ENCODE results near the gene HOXB9.

HOXB9 gene

DNA sequence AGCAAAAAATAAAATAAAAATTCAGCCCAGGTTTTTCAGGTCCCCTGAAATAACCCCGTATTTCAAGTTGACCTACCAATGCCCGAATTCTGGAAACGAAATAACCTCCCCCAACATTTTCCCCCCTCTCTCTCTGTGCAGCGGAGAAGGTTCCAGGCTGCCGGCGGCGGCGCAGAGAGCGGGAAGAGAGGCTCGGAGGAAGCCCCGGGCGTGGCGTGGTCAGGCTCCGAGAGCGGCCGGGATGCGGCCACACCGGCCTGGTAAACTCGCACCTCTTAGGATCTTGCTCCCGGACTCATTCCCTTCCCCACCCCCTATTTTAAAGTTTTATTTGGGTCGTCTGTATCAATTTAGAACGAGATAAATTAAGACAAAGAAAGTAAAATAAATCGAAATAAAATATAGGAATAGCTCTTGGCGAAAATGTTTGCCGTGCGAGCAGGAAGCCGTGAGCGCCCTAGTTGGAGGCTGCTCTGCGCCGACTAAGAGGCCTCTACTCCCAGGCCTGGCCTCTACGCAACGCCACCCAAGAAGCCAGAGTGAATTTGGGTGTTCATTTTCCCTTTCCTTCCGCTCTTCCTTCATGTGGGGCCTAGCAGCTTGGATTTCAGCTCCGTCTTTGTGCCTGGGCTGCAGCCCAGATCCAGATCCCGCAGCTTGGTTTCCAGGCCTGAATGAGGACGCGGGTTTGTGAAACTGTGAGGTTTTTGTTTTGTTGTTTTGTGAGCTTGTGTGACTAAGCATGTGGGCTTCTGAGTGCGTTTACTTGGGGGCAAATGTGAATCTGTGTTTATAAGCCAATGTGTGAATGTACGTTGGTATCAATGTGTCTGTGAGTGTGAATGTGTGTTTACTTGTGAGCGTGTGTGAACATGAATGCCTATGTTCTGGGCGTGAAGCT lies 19.9 kb downstream of the HOXB9 start:
- H4K20me1 ChIP-seq (ENCODE audit: insufficient read depth, low read length): no peaks in the 10 kb centered on the region
- H3K27ac ChIP-seq (ENCODE audit: low read length): no peak overlapping the region
- no peak for ATAC-seq (ENCODE audit: insufficient read depth, low read depth)
- no peak for DNase-seq
- H3K9ac ChIP-seq (ENCODE audit: low read depth, low read length): no peak overlapping the region
- H2AFZ ChIP-seq (ENCODE audit: low read depth, low read length): no peak overlapping the region
- no peaks in the 10 kb centered on the region for H3K9me3 ChIP-seq (ENCODE audit: insufficient read depth, low read length, severe bottlenecking)
- H3K27me3 ChIP-seq (ENCODE audit: insufficient read depth, low read length, poor library complexity): peaks cover 11% of the 10 kb centered on the region
- no peak overlapping the region for H3K4me3 ChIP-seq (ENCODE audit: low read depth in 1 of 2, low read length in 2 of 2)
- TF ChIP-seq, protein P1, sequence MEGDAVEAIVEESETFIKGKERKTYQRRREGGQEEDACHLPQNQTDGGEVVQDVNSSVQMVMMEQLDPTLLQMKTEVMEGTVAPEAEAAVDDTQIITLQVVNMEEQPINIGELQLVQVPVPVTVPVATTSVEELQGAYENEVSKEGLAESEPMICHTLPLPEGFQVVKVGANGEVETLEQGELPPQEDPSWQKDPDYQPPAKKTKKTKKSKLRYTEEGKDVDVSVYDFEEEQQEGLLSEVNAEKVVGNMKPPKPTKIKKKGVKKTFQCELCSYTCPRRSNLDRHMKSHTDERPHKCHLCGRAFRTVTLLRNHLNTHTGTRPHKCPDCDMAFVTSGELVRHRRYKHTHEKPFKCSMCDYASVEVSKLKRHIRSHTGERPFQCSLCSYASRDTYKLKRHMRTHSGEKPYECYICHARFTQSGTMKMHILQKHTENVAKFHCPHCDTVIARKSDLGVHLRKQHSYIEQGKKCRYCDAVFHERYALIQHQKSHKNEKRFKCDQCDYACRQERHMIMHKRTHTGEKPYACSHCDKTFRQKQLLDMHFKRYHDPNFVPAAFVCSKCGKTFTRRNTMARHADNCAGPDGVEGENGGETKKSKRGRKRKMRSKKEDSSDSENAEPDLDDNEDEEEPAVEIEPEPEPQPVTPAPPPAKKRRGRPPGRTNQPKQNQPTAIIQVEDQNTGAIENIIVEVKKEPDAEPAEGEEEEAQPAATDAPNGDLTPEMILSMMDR (IDR thresholded peaks at IDR 0.05; ENCODE audit: borderline replicate concordance, extremely low read depth, low read length, poor library complexity, severe bottlenecking): no peak
- TF ChIP-seq EZH2 (IDR thresholded peaks at IDR 0.05; ENCODE audit: borderline replicate concordance, low read depth, low read length, severe bottlenecking): no peak
- H3K4me1 ChIP-seq (ENCODE audit: insufficient read depth, low read length): no peaks in the 10 kb centered on the region
- no peaks in the 10 kb centered on the region for H3K79me2 ChIP-seq (ENCODE audit: insufficient read depth, low read length)
- no peak overlapping the region for H3K4me2 ChIP-seq (ENCODE audit: insufficient read depth, low read length)
- H3K36me3 ChIP-seq (ENCODE audit: insufficient read depth, low read length): no peaks in the 10 kb centered on the region

DNA sequence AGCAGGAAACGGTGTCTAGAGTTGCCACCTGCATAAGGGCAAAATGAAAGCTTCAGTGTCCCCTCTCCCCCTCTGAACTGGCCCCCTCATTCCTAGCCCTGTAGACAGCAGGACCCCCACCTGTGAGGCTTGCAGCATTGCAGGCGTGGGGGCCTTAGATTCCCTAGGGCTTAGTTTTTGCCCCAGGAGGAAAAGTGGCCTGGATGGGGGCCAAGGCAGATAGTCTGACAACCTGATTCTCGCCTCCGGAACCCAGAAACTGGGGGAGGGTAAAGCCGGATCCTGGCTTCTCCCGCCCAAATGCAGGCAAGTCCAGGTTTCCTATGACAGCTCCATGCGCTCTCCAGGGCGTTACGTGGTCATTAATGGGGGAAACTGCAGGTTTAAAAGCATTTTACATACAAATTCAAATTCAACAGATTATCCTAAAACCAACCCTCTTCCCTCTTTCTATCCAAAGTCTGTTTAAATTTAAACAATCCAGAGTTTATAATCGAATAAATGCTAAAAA lies 20.7 kb downstream of the HOXB9 start:
- H3K9ac ChIP-seq (ENCODE audit: low read depth, low read length): no peak overlapping the region
- H3K4me1 ChIP-seq (ENCODE audit: insufficient read depth, low read length): no peaks in the 10 kb centered on the region
- H3K27me3 ChIP-seq (ENCODE audit: insufficient read depth, low read length, poor library complexity): peaks cover 11% of the 10 kb centered on the region
- ATAC-seq (ENCODE audit: insufficient read depth, low read depth): no peak
- H2AFZ ChIP-seq (ENCODE audit: low read depth, low read length): no peak overlapping the region
- TF ChIP-seq EZH2 (IDR thresholded peaks at IDR 0.05; ENCODE audit: borderline replicate concordance, low read depth, low read length, severe bottlenecking): no peak
- TF ChIP-seq, protein P1 (IDR thresholded peaks at IDR 0.05; ENCODE audit: borderline replicate concordance, extremely low read depth, low read length, poor library complexity, severe bottlenecking): no peak
- no peaks in the 10 kb centered on the region for H3K79me2 ChIP-seq (ENCODE audit: insufficient read depth, low read length)
- no peak for DNase-seq
- H3K9me3 ChIP-seq (ENCODE audit: insufficient read depth, low read length, severe bottlenecking): no peaks in the 10 kb centered on the region
- no peak overlapping the region for H3K4me2 ChIP-seq (ENCODE audit: insufficient read depth, low read length)
- no peaks in the 10 kb centered on the region for H3K36me3 ChIP-seq (ENCODE audit: insufficient read depth, low read length)
- H4K20me1 ChIP-seq (ENCODE audit: insufficient read depth, low read length): no peaks in the 10 kb centered on the region
- no peak overlapping the region for H3K4me3 ChIP-seq (ENCODE audit: low read depth in 1 of 2, low read length in 2 of 2)
- no peak overlapping the region for H3K27ac ChIP-seq (ENCODE audit: low read length)

DNA sequence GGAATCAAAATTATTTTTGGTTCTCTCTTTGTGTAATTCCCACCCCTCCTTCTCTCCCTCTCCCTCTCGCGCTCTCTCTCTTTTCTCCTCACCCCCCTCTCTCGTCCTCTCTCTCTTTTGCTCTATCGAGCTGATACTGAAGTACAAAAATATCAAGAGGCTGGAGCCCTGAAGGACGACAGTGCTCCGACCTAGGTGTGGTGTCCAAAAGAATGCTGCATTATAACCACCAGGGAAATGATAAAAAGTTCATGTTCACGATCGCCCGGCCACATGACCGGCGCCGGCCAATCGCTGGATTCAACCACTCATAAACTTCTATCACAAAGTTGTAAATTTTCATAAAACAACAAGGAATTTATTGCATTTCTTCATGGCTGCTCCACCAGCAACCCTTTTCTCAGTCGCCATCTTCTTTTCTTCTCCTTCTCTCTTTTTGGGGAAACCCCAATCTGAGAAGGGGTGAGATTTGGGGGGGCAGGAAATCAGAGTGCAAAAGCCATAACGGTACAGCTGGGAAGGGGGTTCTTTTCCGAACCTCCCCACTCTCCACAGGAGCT lies 21.3 kb downstream of the HOXB9 start, which contains the start of gene HOXB6:
TSS of gene HOXB6 (minus strand) at position 217 of the 560 bp plus-strand sequence. CDS start 6,836 bp downstream, outside the sequence.
- Histone ChIP-seq H2AFZ (ENCODE audit: low read depth, low read length) (no peak within 1 kb of the TSS), H3K4me3 (ENCODE audit: low read depth in 1 of 2, low read length in 2 of 2) (no peak within 1 kb of the TSS), H3K27ac (ENCODE audit: low read length) (no peak within 1 kb of the TSS), H3K9ac (ENCODE audit: low read depth, low read length) (no peak within 1 kb of the TSS), H3K27me3 (ENCODE audit: insufficient read depth, low read length, poor library complexity) (peaks cover 11% of the 10 kb centered on the region), H3K36me3 (ENCODE audit: insufficient read depth, low read length) (no peaks in the 10 kb centered on the region), H4K20me1 (ENCODE audit: insufficient read depth, low read length) (no peaks in the 10 kb centered on the region), H3K79me2 (ENCODE audit: insufficient read depth, low read length) (no peaks in the 10 kb centered on the region), H3K4me2 (ENCODE audit: insufficient read depth, low read length) (no peak within 1 kb of the TSS), H3K9me3 (ENCODE audit: insufficient read depth, low read length, severe bottlenecking) (no peaks in the 10 kb centered on the region), H3K4me1 (ENCODE audit: insufficient read depth, low read length) (no peaks in the 10 kb centered on the region)
- TF ChIP-seq, protein P1 (IDR thresholded peaks at IDR 0.05; ENCODE audit: borderline replicate concordance, extremely low read depth, low read length, poor library complexity, severe bottlenecking): no peak
- TF ChIP-seq EZH2 (IDR thresholded peaks at IDR 0.05; ENCODE audit: borderline replicate concordance, low read depth, low read length, severe bottlenecking): no peak
- DNase-seq (no peak), ATAC-seq (ENCODE audit: insufficient read depth, low read depth) (no peak)
